OCI-M1 (cell line): ENCODE results near the gene GNAZ.

Experiments
- DNase-seq: peaks from one replicate; lab custom pipeline; 2025; lab: John Stamatoyannopoulos, UW

The GNAZ gene

DNA sequence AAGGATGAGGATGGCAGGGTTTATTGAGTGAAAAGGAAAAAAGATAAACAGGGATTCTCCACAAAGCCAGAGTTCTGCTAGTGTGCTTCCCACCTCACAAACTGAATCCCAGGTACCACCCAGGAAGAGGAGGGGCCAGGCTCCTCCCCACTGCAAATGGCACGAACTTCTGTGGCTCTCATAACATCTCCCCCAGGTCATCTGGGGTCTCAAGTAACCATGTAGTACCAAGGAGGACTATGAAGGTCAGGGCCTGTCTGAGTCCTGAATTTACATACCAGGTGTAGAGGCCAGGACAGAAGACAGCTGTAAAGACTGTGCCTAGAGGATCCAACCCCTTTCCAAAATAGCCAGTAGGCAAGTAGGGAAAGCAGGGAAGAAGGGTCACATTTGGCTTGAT is 25.7 kb upstream of the GNAZ start:
- no peak for DNase-seq

DNA sequence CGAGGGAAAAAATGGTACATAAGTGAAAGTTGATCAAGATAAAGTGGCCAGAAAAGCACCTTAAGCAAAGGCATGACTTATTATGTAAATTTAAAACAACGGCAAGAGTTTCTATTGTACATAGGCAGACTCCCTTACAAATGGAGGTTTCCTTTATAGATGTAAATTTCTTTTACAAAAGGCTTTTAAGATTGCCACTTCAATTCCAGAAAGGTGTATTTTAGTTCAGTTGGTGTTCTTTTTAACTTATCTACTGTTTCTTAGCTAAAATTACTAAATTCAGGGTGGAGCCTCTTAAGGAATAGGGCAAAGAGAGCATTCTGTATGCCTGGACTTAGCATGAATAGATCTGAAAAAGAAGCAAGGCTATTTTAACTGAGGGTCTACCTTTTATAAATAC is 24.9 kb upstream of the GNAZ start:
- DNase-seq: no peak

DNA sequence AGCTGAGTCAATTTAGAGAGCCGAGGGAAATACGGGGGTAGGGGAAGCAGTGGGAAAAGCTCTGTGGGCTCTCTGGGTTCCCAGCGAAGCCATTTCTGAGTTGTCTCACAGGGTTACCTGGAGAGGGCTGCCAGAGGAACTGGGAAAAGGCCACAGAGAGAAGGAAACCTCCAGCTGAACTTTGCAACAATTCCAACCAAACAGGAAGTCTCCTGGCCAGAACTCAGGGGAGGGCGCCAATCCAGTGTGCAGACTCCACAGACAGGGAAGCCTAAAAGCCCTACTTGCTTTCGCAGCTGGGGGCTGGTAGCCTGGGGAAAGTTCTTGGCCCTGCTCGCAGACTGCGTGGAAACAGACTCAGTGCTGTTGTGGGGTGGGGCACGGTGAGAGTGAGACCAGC is 23.1 kb upstream of the GNAZ start:
- DNase-seq: no peak

DNA sequence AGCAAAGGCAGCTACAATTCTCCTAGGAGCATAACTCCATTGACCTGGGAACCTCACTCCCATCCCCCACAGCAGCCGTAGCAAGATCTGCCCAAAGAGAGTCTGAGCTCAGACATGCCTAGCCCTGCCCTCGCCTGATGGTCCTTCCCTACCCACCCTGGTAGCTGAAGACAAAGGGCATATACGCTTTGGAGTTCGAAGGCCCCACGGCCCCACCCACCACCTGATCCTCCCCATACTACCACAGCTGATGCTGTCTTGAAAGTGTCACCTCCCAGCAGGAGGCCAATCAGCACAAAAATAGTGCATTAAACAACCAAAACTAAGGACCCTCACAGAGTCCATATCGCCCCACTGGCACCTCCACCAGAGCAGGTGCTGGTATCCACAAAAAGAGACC is 22.6 kb upstream of the GNAZ start:
- no peak for DNase-seq

DNA sequence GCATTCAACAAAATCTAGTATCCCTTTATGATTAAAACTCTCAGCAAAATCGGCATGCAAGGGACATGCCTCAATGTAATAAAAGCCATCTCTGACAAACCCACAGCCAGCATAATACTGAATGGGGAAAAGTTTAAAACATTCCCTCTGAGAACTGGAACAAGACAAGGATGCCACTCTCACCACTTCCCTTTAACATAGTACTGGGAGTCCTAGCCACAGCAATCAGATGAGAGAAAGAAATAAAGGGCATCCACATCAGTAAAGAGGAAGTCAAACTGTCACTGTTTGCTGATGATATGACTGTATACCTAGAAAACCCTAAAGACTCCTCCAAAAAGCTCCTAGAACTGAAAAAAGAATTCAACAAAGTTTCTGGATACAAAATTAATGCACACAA is 19.8 kb upstream of the GNAZ start:
- peak; percentile 81 for DNase-seq

DNA sequence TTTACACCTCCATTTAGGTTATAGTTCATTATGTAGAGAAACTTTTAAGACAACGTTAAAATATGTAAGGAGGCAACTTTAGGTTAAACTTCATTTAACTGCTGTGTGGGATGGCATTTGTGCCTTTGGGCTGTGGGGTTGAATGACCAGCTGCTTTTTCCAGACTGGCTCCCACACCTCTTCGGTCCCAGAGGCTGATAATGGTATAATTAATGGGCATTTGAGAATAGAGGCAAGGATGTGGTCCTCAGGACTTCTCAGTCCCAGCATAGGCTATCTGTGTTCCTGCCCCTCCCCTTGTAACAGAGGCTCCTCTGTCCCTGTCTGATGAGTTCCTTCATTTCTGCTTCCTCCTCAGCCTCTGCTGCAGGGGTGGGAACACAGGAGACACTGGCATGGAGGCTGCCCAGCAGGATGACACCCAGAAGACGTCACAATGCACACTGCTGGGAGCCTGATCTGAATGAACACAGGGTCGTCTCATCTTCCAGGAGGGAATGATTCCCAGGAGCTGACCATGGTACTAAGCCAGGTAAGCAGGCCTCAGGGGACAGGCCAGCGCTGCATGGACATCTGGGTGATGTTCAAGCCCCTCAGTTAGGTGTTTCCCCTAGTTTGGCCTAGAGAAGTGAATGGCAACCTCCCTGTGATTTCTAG is 17.1 kb upstream of the GNAZ start:
- no peak for DNase-seq

DNA sequence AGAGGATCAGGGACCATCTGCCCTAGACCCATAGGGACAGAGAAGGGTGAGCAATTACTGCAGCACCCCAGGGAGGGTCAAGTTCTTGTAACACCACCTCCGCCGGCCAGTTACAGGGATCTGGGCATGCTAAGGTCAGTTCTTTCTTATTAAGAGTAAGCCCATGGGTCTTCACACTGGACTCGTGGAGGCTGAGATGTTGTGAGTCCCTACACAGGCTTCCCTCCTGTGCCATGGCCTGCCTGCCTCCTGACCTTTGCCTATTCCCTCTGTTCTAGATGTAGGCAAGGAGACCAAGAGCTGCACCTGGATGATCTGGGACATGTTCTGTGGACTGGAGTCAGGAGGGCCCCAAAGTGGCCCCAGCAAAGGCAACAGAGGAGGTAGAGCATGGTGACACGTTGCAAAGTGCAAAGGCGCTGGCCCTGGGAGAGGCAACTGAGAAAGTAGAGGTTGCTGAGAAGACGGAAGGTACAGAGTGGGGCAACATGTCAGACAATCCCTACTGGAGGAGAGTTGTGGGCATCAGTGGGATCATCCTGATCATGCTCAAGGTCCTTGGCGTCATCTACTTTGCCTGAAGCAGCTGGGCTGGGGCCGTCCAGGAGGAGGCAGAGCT is 16.3 kb upstream of the GNAZ start:
- no peak for DNase-seq

DNA sequence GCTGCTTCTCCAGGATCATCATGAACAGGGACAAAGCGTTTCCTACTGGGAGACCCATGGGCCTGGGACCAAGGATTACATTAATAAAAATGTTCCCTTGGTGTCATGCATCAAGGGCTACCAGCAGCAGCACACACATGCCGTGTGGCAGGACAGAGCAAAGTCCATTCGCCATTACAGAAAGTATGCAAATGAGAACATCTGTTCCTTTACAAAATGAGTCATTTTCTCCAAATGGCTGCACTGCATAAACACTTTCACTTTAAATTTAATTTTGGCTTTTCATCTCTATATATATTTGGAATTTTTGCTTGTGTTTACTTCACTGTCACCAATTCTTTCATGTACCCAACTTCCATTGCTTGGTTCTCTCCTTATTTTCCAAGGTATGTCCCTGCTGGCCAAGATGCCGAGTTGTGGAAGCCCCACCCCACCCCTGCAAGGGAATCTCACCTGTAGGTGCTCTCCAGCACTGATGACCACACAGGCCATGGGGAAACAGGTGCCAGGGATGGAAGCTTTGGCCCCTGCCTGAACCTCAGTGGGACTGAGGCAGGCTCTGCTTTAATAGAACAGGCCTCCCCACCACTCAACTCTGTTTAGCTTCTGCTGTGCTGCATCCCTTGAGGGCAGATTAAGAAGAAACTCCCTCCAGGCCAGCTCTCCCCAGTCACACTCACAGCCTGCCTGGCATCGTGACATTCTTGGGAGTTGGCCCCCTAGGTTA is 15.6 kb upstream of the GNAZ start:
- no peak for DNase-seq

DNA sequence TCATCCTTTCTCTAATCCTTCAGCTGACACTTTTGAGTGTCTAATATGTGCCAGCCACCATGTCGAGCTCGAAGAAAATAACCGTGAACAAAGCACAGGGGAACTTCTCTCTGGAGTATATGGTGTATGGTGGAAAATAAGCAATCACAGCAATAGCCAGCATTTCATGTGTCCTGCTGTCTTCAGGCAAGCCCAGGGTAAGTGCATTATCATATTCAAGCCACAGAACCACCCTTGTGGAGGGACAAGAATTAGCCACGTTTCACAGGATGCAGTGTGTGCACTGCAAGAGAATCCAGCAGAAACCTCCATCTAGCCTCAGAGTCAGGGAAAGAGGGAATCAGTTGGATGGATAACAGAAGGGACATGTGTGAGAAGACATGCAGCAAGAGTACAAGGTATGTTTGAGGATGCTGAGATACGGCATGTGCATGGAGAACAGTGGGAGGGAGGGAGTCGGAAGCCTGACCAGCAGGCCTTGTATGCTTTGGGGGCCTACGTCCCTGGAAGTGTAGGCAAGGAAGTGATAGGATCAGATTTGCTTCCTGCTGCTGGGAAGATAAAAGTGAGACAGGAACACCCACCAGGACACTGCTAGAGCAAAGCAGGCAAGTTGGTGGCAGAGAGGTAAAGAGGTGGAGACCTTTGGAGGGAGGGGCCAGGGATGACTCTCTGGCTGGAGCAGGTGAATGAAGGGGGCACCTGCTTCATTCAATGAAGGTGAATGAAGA is 14.7 kb upstream of the GNAZ start:
- DNase-seq: no peak

DNA sequence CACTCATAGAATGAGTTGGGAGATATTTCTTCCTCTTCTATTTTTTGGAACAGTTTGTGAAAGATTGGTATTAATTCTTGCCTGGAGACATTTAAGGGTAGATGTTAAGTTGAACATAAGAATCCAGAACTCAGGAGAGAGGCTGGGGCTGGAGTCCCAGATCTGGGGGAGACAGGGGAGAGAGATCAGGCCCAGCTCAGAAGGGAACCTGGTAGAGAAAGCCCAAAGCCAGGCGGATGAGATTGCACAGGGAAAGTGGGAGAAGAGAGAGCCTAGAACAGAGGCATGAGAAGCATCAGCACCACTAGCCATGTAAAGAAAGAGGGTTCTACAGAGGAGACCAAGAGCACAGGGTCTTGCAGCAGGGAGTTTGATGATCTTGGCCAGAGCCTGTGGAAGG is 13.0 kb upstream of the GNAZ start:
- no peak for DNase-seq

DNA sequence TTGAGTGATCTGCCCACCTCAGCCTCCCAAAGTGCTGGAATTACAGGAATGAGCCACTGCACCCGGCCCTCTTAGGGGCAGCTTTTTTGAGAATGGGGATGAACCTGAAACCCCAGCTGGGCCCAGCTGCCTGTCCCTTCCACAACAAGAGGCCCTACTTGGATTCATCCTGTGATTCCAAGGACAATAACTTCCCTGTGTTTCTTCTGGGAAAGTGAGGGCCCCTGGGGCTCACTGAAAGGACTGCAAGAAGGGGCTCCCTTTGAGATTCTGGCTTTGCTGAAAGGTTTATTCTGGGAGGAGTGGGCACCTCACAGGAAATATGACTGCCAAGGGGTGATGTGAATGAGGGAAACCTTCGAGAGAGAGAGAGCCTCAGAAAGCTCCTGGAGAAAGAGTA is 12.3 kb upstream of the GNAZ start:
- DNase-seq: no peak

DNA sequence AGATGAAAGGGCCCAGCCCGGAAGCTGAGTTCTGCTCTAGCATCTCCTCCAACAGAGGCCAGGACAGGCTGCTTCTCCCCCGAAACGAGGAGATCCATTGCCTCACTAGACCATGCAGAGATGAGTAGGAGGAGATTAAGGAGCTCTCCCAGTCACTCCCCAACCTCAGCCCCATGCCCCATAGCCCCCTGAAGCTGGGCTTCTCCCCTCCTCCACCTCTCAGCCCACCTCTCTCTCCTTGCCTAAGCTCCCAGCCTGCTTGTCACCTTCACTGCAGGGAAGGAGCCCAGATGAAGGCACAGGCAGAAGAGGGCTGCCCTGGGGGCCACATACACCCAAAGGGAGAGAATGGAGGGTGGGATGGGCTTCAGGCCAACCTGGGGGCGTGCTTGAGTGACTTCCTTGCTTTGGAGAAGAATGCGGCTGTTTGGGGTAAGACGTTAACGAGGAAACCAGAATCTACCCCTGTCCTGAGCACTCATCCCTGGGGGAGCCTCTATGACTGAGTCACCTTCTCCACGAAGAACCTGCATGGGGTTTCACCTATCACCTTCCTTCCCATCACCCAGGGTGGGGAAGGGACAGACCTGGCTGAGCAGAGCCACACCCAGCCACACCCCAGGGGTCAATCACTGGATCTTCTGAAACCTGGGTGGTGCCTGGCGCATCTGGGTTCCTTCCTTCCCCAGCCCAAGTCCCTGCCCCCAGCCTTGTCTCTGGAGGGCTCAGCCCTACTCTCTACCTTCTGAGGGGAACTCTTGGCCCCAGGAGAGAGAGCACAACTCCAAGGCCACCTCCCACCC is 11.6 kb upstream of the GNAZ start:
- DNase-seq: no peak

DNA sequence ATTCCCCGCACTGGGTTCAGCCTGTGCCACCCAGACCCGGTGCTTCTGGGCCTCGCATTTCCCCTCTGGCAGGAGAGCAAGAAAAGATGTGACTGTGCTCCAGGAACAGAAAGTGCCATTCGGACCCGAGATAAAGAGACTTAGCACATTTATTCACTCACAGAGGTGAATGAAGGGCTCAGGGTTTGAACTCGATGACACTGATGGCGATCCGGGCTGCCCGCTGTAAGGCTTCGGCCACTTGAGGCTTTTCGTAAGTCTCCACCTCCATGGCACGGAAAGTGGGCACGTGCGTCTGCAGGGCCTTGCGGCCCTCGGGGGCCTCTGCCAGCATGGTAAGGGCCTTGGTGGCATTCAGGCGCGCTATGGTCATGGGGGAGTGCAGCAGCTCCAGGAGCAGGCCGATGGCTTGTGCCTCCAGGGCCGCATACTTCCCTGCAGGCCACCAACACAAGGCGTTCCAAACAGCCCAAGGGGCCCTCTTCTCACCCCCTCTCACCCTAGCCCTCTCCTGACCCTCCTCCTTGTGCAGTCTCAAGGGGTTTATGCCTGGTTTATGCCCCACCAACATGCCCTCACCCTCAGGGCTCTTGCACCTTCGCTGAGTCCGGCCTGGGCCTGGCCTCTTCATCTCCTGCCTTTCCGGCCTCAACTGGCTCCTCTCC is 10.9 kb upstream of the GNAZ start:
- DNase-seq: no peak

DNA sequence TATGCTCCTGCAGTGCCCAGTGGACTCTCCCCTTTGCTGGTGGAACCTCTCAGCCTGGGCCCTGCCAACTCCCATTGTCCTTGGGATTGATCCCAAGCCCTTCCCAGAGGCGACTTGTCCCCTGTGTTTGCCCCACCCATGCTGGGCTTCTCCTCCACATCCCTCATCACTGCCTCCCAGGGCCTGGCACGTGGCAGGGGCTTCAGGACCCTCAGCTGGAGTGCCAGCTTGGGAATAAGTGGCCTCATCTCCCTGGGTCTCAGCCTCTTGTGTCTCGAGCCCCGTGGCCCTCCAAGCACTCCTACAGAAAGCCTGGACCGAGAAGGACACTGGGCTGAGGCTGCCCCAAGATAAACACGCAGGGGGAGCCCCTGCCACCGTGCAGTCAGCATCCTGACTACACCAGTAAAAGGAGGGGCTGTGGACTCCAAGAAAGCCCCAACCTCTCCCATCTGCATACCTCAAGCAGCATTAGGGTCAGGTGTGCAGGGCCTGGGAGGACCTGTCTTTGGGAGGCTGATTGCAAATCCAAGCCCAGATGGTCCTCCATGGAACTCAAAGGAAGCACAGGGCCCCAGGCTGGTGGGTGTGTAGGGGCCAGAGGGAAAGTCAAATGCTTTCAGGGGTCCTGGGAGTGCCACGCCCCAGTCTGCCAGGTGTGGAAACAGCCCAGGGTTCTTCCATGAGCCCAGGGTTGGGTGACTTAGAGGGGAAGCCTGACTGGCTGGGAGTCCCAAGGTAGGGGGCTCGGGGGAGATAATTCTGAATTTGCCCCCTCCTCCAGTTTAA is 9.5 kb upstream of the GNAZ start:
- DNase-seq: no peak

DNA sequence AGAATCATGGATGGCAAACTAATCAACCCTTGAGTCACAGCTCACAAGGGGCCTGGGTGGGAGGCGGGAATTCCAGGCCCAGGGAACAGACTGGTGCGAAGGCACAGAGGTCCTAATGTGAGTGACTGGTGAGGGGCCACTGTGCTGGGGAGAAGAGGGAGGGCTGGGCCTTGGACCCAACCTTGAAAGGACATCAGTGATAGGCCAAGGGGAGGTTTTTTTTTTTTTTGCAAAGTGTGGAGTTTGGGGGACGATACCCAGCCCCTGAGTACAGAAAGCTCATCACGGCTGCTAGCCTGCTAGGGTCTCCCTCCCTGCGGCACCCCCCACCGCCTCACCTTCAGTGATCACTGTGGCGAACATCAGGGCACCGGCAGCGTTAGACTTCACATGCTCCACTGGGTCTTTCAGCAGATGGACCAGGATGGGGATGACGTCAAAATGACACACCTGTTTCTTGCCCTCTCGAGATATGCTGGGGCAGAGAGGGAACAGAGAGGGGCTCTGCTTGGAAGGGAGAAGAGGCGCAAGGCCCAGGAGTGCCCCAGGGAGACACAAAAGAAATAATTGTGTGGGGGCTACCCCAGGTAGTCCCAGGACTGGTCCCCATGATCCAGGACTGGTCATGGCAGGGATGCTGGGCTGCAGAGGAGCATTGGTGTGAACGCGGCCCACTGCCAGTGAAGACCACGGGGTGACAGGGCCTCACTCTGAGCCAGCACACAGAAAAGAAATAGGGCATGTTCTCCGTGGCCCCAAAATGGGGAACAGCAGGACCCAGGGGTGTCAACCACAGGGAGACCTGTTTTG is 8.6 kb upstream of the GNAZ start:
- DNase-seq: no peak

DNA sequence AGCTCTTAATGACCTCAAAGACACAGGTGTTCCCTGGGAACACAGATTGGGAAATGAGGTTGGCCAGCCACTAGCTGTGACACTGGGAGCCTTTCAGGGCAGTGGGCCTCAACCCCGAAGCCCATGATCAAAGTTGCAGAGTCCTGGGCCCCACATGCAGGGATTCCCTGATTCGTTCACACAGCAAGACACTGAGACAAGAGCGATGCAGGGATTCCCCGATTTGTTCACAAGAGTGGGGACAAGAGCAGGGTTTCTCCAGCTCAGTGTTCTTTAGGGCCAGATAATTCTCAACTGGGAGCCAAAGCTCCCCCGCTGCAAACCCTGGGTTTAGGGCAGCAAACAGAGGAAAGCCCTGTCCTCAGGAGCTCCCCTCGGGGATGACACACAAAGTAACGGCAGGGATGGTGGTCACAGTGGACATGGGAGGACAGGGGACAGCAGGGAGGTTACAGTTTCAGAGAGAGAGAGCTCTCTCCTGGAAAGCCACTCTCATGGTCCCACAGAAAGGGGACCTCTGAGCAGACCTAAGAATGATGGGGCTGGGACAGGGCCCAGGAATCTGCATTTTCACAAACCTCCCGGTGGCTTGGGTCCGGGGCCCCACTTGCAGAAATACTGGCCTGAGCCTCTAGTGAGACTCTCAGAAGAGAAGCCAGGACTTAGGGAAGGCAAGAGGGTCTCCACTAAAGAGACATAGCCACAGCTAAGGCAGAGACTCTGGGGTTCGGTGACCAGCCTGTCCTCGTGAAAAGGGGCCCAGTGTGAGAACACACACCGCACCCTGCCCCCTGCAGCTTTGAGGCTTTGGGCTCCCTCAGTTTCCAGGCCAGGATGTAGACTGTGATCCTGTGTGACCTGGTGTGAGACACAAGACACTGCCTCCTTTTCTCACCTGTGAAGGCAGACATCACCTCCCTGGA is 7.4 kb upstream of the GNAZ start:
- no peak for DNase-seq

DNA sequence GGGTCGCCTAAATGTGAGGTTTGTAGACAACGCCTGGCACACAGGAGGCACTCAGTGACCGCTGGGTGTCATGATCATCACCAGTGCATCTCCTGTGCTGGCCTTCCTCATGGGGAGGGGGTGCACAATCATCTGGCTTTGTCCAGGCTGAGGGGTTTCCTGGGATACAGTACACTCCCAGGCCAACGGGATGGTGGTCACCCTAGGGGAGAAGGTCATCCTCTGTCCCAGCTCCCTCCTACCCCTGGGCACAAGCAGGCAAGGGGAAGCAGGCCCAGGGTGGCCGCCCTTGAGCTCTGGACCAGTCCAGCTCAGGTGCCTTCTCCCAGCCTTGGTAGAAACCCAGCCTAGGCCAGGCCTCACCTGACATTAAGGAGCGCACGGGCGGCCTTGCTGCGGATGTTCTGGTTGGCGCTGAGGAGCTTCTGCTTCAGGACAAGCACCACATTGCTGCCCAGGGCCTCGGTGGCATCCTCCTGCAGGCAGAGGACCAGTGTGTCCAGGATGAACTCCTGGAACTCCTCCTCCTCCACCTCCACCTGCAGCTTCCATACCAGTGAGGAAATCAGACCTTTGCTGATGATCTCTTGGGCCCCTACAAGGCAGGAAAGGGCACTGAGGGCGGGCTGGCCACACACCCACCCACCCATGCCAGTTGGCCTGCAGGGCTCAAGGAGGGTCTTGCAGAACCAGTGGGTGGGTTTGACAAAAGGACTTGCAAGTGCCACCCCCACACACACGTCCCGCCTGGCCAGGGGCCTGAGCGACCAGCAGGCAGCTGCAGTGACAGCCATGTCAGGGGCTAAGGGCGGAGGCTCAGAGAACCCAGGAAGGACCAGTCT is 6.6 kb upstream of the GNAZ start:
- no peak for DNase-seq
